Ishikawa (cell line): Measurements from ENCODE around the gene SMTNL1.

Source experiments
- TAF1 ChIP-seq: IDR thresholded peaks from 2 replicates; pipeline ENCODE4 v1.6.1; 2012; ENCODE audit warnings: low read depth, mild to moderate bottlenecking
- YY1 ChIP-seq: IDR thresholded peaks from 2 replicates; pipeline ENCODE4 v1.6.1; 2012; ENCODE audit warnings: low read depth
- TF ChIP-seq, protein P1 (sequence below): IDR thresholded peaks from 2 replicates; pipeline ENCODE4 v1.6.1; 2012; ENCODE audit warnings: low read depth, mild to moderate bottlenecking

DNA sequence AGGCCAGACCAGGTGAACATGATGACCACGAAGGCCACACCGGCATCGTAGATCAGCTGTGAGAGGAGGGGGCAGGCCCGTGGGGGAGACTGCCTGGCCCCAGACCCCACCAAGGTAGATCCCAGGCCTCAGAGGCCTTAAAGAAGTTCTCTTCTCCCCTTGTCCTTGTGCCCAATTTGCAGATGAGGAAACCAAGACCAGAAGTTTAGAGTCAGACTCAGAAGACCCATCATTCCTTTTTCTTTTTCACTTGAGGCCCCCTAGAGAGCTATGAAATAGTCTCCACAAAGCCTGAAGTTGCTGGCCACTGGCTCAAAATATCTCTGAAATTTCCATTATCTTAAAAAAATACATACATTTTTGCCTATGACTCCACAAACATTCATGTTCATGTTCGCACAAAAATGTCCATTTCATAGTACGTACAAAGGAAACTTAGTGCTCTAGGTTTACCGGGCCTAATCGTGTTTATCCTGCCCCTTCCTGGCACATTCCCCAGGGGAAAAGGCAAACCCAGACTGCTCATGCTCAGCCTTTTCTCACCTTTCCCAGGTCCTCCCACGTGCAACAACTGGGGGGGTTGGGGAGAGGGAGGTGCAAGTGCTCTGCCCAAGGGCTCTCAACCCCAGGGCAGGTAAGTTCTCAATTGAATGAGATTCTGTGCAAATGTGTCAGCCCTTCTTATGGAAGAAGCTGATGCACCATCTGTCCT, 41.1 kb upstream of the SMTNL1 start:
- TF ChIP-seq YY1 (no peak), TAF1 (no peak)
- TF ChIP-seq, protein P1, sequence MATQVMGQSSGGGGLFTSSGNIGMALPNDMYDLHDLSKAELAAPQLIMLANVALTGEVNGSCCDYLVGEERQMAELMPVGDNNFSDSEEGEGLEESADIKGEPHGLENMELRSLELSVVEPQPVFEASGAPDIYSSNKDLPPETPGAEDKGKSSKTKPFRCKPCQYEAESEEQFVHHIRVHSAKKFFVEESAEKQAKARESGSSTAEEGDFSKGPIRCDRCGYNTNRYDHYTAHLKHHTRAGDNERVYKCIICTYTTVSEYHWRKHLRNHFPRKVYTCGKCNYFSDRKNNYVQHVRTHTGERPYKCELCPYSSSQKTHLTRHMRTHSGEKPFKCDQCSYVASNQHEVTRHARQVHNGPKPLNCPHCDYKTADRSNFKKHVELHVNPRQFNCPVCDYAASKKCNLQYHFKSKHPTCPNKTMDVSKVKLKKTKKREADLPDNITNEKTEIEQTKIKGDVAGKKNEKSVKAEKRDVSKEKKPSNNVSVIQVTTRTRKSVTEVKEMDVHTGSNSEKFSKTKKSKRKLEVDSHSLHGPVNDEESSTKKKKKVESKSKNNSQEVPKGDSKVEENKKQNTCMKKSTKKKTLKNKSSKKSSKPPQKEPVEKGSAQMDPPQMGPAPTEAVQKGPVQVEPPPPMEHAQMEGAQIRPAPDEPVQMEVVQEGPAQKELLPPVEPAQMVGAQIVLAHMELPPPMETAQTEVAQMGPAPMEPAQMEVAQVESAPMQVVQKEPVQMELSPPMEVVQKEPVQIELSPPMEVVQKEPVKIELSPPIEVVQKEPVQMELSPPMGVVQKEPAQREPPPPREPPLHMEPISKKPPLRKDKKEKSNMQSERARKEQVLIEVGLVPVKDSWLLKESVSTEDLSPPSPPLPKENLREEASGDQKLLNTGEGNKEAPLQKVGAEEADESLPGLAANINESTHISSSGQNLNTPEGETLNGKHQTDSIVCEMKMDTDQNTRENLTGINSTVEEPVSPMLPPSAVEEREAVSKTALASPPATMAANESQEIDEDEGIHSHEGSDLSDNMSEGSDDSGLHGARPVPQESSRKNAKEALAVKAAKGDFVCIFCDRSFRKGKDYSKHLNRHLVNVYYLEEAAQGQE = no peak
